Measurements from ENCODE around the gene ZNF446.
"Not testable (repeated sequence)": the region's sequence is repeated elsewhere in the genome, so short reads cannot be mapped to it uniquely, and the experiment has no call there.

The ZNF446 gene

DNA sequence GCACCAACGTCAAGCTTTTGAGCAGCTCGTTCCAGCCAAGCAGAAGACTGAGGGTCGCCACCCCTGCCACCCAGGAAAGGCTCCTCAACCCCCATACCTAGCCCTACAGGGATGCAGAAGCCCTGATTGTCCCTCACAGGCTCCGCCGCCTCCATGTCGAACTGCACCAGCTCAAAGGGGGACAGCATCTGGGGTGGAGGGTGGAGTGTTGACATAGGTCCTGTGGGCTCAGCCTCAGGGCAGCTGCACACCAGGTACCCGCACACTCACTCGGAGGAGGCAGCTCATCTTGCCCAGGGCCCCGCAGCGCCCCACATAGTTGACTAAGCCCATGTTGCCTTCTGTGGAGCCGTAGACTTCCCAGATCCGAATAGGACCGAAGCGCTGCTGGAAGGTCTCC, 24.1 kb downstream of the ZNF446 start:
- no peak for DNase-seq
- peaks cover 26% of the 10 kb centered on the region for H3K4me1 Mint-ChIP-seq
- peaks cover 7% of the 10 kb centered on the region for H3K9me3 Mint-ChIP-seq
- no peak for TF ChIP-seq CTCF (IDR thresholded peaks at IDR 0.05)
- peak overlapping the region; percentile 93 for H3K4me3 Mint-ChIP-seq
- no peak overlapping the region for H3K27ac Mint-ChIP-seq
- H3K36me3 Mint-ChIP-seq (ENCODE audit: low read depth), result peaks cover 5% of the 10 kb centered on the region
- H3K27me3 Mint-ChIP-seq (ENCODE audit: low read depth, poor library complexity), result peaks cover 8% of the 10 kb centered on the region

DNA sequence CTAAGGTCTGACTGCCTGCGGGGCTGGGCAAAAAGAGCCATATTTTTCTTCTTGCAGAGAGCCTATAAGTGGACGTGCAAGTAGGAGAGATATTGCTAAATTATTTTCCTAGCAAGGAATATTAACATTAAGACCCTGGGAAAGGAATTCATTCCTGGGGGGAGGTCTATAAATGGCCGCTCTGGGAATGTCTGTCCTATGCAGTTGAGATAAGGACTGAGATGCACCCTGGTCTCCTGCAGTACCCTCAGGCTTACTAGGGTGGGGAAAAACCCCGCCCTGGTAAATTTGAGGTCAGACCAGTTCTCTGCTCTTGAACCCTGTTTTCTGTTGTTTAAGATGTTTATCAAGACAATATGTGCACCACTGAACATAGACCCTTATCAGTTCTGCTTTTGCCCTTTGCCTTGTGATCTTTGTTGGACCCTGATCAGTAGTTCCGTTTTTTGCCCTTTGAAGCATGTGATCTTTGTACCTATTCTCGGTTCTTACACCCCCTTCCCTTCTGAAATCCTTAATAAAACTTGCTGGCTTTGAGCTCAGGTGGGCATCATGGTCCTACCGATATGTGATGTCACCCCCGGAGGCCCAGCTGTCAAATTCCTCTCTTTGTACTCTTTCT, 31.6 kb downstream of the ZNF446 start:
- DNase-seq, H3K27ac Mint-ChIP-seq, H3K4me3 Mint-ChIP-seq: not testable (repeated sequence)
- Mint-ChIP-seq H3K27me3 (ENCODE audit: low read depth, poor library complexity) (peaks cover 11% of the 10 kb centered on the region), H3K4me1 (peaks cover 11% of the 10 kb centered on the region), H3K36me3 (ENCODE audit: low read depth) (peaks cover 22% of the 10 kb centered on the region), H3K9me3 (peaks cover 25% of the 10 kb centered on the region)

DNA sequence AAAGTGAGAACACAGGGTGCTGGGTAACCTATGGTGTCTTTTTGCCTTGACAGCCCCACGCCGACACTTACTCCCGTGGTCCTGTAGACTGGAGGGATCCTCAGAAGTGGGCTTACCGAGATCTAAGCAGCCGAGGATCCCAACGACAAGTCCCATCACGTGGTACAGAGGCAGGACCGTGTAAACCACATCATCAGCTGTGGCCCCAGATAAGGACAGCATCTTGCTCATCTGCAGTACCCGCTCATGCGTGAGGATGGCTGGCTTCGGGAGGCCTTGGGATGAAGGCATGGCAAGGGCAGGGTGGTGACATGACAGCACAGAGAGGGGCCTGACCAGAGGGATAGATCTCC, 33.6 kb downstream of the ZNF446 start:
- Mint-ChIP-seq H3K9me3 (peaks cover 18% of the 10 kb centered on the region), H3K36me3 (ENCODE audit: low read depth) (peaks cover 22% of the 10 kb centered on the region), H3K27ac (peak overlapping the region; percentile 58), H3K4me3 (no peak overlapping the region), H3K4me1 (peaks cover 19% of the 10 kb centered on the region), H3K27me3 (ENCODE audit: low read depth, poor library complexity) (peaks cover 6% of the 10 kb centered on the region)
- no peak for TF ChIP-seq CTCF (IDR thresholded peaks at IDR 0.05)
- DNase-seq, result no peak

GRCh38 chr19:58510084-58510862, 34.1 kb downstream of the ZNF446 start:
- Mint-ChIP-seq H3K36me3 (ENCODE audit: low read depth) (peaks cover 22% of the 10 kb centered on the region), H3K9me3 (peaks cover 18% of the 10 kb centered on the region), H3K27ac (peak overlapping the region; percentile 58), H3K4me1 (peaks cover 24% of the 10 kb centered on the region), H3K4me3 (no peak overlapping the region), H3K27me3 (ENCODE audit: low read depth, poor library complexity) (peaks cover 6% of the 10 kb centered on the region)
- DNase-seq, result no peak
- no peak for TF ChIP-seq CTCF (IDR thresholded peaks at IDR 0.05)

GRCh38 chr19:58511353-58512208, 35.4 kb downstream of the ZNF446 start, which contains the start of gene SLC27A5:
SLC27A5 (minus strand) TSS chr19:58511992; CDS start chr19:58511955, 37 bp downstream.
- no peak for TF ChIP-seq CTCF (IDR thresholded peaks at IDR 0.05)
- no peak for DNase-seq
- peaks cover 24% of the 10 kb centered on the region for H3K36me3 Mint-ChIP-seq (ENCODE audit: low read depth)
- H3K9me3 Mint-ChIP-seq, result peaks cover 14% of the 10 kb centered on the region
- peaks cover 6% of the 10 kb centered on the region for H3K27me3 Mint-ChIP-seq (ENCODE audit: low read depth, poor library complexity)
- peaks cover 35% of the 10 kb centered on the region for H3K4me1 Mint-ChIP-seq
- H3K27ac Mint-ChIP-seq, result no peak within 1 kb of the TSS
- H3K4me3 Mint-ChIP-seq, result no peak within 1 kb of the TSS

DNA sequence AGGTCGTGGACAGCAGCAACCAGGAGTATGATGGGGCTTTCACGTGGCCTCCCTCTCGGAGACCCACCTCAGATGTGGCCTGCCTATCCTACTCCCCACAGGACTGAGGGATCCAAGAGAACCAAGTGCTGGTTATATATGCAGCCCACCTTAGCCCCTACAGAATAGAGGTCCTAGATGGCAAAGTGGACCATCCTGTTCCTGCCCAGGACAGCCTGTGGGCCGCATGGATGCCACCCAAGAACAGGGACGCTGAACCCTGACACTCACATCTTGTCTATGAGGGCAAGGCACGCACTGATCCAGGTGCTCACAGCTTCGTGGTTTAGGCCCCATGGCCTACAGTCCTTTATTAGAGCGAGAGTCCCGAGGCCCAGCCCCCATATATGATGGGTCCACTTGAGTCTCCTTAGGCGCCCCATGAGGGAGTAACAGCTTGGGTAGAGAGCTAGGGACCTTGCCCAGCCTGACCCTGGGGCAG, 37.1 kb downstream of the ZNF446 start:
- Mint-ChIP-seq H3K36me3 (ENCODE audit: low read depth) (peaks cover 13% of the 10 kb centered on the region), H3K27ac (no peak overlapping the region), H3K4me3 (no peak overlapping the region), H3K4me1 (peaks cover 43% of the 10 kb centered on the region), H3K9me3 (peaks cover 3% of the 10 kb centered on the region), H3K27me3 (ENCODE audit: low read depth, poor library complexity) (peaks cover 6% of the 10 kb centered on the region)
- no peak for TF ChIP-seq CTCF (IDR thresholded peaks at IDR 0.05)
- no peak for DNase-seq
